Activated CD8-positive, alpha-beta memory T cell treated with anti-CD3 and anti-CD28 coated beads for 48 hours (primary cell): ENCODE measurements around the gene RUNX2.

ENCODE experiments used
- DNase-seq, 3 experiments: peaks; one replicate each; pipeline ENCODE4 v3.0.0-alpha.2; 2020; ENCODE audit warnings: low read depth in 2 of 3, low spot score in 2 of 3

The RUNX2 gene

GRCh38 chr6:45609141-45609638 is 281.1 kb downstream of the RUNX2 start:
- DNase-seq, result no peak

DNA sequence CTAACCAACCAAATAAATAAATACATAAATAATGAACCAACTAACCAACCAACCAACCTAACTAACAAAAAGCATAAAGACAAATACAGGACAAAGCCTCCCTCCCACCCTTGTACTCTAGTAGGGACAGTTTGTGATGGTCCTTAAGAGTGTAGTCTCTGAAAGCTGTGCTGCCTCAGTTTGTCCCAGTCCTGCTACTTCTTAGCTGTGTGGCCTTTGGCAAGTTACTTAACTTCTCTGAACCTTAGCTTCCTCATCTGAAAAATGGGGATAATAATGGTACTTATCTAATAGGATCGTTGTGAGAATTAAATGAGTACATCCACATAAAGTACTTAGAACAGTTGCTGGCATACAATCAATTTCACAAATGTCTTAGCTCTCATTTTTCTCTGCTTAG is 282.2 kb downstream of the RUNX2 start:
- DNase-seq, result no peak

GRCh38 chr6:45610832-45611231 is 282.7 kb downstream of the RUNX2 start:
- no peak for DNase-seq

- no peak for DNase-seq
These were observed 283.4 kb downstream of the RUNX2 start for GRCh38 chr6:45611491-45611890.

GRCh38 chr6:45613656-45614055 is 285.5 kb downstream of the RUNX2 start:
- DNase-seq, result no peak

- no peak for DNase-seq
These were observed 286.6 kb downstream of the RUNX2 start for GRCh38 chr6:45614488-45615285.

GRCh38 chr6:45616209-45616608 is 288.1 kb downstream of the RUNX2 start:
- no peak for DNase-seq

GRCh38 chr6:45617441-45617840 is 289.3 kb downstream of the RUNX2 start:
- DNase-seq, result no peak

- DNase-seq, result no peak
These were observed 290.1 kb downstream of the RUNX2 start for GRCh38 chr6:45618259-45618658.

GRCh38 chr6:45619211-45619760 is 291.2 kb downstream of the RUNX2 start:
- no peak for DNase-seq

GRCh38 chr6:45619994-45620471 is 291.9 kb downstream of the RUNX2 start:
- no peak for DNase-seq

DNA sequence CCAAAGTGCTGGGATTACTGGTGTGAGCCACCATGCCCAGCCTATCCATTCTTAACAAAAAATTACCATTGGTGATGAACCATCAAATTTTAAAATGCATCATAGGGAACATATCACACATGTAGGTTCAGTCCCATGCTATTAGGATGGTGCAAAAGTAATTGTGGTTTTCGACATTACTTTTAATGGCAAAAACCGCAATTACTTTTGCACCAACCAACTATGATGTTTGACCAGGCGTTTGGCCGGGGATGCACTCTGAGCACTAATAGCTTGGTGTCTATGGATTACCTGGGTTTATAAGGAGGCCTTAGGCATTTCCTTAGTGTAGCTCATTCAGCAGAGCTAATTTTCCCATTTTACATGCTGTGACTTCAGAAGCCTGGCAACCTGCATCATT is 296.1 kb downstream of the RUNX2 start:
- no peak for DNase-seq

DNA sequence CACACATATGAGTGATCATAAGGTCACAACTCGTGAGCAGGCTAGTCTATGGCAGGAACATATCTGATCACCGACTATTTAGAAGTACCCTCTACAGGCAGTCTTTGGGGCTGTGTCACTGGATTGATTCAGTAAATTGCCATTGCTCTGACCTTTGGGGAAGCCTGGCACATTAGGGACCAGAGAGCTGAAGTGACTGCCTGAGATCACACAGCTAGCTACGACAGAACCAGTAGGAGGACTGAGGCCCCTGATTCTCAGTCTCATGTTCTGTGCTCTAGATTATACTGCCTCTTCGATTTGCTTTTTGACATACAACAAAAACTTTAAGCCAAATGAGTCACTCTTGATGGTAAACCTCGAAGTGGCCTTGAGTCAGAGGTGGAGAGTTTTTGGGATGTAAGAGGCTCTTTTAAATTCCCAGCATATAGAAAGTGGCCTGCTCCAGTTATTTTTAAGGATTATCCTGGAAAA is 297.1 kb downstream of the RUNX2 start:
- no peak for DNase-seq

- no peak for DNase-seq
These were observed 298.2 kb downstream of the RUNX2 start for GRCh38 chr6:45626087-45626891.

DNA sequence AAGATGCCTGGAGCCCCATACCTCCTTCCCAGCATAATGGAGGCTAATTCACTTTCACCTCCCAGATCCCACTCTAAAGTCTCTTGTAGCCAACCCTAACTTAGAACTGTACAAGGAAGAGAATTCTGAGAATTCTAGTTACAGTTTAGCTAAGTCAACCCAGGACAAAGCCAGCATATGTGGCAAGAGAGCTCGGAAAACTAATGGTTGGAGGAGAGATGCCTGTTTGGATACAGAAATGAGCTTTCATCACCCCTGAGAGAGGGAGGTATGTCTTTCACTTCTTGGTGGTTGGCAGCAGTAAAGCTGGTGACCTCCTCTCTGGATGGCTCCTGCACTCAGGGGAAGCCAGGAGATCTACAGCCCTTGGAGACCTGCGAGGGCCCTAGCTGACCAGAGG is 302.2 kb downstream of the RUNX2 start:
- no peak for DNase-seq

DNA sequence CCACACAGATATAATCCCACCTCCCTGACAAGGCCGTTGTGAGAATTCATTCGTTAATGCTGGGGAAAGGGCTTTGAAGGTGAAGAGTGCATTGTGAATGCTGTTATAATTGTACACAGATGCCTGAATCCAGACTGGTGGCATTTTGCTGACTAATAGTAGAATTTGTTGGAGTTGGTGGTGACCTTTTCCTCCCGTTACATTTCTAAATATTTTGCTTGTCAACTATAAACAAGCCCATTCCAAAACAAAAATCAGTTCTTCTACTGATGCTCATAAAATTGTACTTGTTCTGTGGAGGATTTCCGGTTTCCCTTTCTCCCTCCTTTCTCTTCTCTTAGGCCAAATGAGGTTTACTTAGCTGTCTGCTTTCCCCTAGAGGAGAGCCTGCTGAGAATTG is 302.7 kb downstream of the RUNX2 start:
- no peak for DNase-seq

DNA sequence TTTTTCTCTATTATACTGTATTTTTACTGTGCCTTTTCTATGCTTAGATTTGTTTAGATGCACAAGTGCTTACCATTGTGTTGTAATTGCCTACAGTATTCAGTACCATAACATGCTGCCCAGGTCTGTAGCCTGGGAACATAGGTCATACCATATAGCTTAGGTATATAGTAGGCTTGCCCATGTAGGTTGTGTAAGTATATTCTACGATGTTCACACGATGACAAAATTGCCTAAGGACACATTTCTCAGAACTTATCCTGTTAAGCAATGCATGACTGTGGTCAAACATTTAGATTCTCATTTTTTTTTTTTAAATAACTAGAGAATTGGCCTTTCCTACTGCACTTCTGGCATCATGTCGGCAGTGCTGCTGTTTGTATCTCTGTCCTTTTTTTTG is 303.3 kb downstream of the RUNX2 start:
- no peak for DNase-seq

GRCh38 chr6:45633272-45633908 is 305.3 kb downstream of the RUNX2 start:
- DNase-seq, result no peak

- no peak for DNase-seq
These were observed 306.1 kb downstream of the RUNX2 start for GRCh38 chr6:45634231-45634630.

DNA sequence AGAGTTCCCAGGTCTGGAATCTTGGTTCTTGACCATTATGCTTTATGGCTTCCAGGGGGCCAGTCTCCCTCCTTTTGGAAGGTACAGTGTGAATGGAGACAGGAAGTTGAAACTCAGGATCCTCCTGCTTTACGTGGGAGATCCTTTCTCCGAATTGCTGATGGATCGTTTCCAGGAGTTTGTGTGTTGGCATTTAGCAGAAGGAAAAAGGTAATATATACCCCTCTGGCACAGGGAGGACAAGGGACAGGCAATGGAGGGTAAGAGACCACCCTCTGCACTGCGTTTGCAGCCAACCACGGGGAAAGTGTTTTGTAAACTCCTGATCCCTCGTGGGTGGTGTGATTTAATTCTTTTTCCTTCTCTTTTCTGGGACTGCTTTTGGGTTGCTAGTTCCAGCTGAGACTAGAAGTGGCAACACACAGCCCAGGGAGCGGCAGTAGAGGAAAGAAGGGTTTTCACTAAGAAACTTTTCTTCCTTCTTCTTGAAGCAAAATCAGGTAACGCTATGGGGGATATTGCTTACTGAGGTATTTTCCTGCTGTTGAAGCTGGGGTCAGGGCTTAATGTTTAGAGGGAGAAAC is 307.2 kb downstream of the RUNX2 start:
- no peak for DNase-seq

GRCh38 chr6:45637056-45637455 is 308.9 kb downstream of the RUNX2 start:
- no peak for DNase-seq
